GM19351 (cell line): Measurements from ENCODE around the gene FAM47E.
"Not testable (repeated sequence)": the region's sequence is repeated elsewhere in the genome, so short reads cannot be mapped to it uniquely, and the experiment has no call there.

Experiments
- ATAC-seq: cut with Tn5 transposase; IDR thresholded peaks from one replicate; pipeline ENCODE4 v1.9.1; 2021; ENCODE audit warnings: mild to moderate bottlenecking, moderate library complexity; ENCODE audit not compliant: unreplicated experiment

Gene FAM47E

DNA sequence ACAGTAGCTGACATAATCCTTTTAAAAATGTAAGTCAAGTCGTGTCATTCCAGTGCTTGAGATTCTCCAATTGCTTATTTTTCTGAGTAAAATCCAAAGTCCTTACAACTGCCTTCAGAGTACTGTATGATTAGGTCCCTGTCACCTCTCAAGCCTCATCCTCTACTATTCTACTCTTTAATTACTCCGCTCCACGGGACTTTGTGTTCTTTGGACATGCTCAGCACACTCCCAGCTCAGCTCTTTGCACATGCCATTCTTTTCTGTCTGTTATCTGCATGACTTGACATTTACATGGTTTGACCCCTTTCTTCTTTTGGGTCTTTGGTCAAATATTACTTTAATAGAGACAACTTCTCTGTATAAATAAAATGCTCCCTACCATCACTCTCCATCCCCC, 15.1 kb downstream of the FAM47E start:
- no peak for ATAC-seq

DNA sequence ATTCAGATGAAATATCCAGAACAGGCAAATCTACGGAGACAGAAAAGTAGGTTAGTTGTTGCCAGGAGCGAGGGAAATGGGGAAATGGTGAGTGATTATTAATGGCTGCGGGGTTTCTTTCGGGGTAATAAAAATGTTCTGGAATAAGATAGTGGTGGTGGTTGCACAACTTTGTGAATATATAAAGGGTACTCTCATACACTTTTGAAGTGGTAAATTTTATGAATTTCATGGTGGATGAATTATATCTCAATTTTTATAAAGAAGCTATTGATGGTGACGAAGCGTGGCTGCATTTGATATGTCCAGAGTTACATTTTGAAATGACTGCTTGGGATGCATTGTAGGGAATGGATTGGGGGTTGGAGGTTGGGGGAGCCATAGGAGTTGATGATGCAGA, 16.3 kb downstream of the FAM47E start:
- ATAC-seq, result no peak

DNA sequence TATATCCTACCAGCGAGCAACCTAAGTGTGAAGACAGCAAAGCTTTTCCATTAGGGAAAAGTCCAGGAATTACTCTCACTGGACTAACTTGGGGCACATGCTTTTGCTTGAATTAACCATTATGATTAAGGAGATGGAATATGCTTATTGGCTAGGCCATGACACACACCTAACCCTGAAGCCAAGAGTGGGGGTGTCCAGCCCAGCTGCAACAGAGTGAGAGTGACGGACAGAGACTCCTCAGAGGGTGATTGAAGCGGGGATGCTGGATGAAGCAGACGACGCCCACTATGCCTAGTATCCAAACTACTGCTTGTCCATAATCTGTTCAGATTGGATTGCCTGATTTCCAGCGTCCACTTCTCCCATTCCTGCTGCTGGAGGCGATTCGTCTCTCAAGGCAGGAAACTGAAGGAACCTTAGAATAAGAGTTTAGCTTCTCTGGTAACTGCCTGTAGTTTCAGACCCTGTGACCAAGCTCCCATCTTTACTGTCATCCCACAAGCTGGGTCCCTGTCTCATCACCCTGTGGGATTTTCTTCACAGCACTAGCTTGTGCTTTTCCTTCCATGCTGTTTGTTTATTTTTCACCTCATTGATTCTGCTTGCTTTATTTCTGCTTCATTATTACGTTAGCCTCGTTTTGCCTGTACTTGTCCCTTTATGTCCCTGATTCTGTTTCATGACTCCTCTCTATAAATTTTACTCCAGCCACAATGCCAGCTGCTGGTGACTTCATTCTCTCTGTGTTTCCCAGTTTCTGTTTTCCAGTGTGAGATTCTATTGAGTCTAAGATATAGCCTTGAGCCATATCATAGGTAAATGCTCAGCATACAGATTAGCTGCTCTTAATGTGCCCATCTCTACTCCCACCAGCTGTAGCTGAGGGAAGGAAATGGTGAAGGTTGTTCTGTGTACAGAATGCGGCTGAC, 19.0 kb downstream of the FAM47E start:
- no peak for ATAC-seq

DNA sequence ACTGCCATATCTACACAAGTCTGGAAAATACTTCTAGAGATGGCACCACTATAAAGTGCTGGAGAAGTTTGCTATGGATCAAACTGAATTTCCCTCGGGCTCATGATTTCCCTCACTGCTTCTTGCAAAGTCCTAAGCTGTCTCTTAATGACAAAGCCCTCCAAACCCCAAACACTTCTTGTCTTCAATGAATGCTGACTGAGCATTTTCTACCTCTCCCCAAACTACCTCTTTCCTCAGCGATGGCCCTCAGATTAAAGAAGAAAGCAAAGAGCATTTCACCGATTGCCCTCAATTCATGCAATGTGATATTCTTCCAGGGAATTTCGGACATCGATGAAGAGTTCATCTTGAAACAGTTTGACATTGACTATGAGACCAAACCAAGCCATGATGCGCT, 19.7 kb downstream of the FAM47E start:
- no peak for ATAC-seq

DNA sequence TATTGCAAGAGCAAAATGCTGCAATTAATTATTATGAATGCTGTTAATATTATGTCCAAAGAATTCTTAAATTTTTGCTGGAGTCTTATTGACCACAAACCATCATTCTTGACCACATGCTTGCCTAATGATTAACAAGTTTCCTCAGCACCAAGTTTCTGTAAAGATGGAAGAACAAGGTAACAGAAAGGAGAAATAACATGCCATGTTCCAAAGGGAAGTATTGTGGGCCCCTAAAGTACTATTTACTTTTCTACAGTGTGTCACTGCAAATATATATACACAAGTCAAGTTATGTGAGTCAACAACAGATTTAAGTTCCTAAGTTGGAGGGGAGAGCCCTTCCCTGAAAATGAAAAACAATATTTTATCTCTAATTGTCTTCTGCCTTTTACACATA, 20.6 kb downstream of the FAM47E start:
- ATAC-seq, result no peak

DNA sequence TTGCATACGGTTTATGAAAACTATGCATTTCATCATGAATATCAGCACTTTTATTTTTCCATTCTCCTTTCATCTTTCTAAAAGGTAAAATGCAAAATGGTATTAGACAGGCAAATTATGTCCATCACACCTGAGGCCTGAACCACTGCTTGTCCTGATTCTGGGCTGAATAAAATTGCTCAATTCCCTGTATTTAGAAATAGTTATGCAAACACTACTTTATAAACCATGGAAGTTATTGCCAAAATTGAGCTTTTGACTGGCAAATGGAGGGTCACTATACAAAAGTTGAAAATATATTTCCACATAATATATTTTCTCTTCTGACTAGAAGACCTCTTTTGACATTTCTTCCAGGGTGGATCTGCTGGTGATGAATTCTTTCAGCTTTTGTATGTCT, 21.1 kb downstream of the FAM47E start:
- ATAC-seq, result no peak

DNA sequence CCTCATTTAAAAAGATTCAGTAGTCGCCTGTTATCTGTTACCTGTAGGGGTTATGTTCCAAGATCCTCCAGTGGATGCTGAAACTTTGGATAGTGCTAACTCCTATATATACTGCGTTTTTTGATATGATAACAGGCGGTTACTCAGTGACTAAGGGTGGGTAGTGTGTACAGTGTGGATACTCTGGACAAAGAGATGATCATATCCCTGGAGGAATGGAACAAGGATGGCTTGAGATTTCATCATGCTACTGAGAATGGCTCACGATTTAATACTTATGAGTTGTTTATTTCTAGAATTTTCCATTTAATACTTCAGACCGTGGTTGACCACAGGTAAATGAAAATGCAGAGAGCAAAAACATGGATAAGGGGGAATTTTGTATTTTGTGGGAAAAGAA, 21.5 kb downstream of the FAM47E start:
- ATAC-seq, result no peak

DNA sequence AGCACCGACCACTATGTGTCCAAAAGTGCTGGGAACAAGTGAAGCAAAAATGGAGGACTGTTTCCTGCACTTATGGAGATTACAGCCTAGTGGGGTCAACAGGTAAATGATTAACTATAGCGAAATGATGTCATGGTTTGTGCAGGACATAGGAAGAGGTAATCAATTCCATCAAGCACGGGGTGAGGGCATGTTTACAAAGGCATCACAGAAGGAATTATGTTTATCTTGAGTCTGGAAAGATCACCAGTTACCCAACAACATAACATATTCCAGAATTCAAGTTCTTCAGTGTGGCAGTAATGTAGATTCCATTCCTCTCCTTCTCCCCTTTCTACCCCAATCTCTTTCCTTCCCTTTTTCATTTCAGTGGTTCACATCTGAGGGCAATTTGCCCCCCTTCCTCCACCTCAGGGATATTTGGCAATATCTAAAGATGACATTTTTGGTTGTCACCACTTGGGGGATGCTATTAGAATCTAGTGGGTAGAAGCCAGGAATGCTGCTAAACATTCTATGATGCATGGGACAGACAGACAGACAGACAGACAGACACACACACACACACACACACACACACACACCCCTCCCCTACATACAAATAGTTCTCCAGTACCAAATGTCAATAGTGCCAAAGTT, 24.1 kb downstream of the FAM47E start:
- no peak for ATAC-seq

DNA sequence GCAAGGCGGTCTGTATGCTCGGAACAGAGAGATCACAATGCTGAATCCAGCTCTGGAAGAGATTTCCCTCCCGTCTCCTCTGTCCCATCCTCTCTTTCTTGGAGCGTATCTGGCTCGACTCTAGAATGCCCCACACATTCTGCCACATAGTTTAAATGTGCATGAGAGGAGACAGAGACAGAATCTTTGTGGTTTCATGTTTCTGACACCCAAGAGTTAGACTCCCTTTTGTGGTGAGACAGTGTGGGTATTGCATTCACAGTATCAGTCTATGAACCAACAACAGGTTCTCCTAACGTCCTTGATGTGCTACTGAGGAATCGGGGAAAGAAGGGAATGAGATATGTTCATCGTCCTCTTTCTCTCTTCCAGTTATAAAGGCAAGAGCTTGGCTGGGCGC, 25.3 kb downstream of the FAM47E start:
- ATAC-seq, result no peak

DNA sequence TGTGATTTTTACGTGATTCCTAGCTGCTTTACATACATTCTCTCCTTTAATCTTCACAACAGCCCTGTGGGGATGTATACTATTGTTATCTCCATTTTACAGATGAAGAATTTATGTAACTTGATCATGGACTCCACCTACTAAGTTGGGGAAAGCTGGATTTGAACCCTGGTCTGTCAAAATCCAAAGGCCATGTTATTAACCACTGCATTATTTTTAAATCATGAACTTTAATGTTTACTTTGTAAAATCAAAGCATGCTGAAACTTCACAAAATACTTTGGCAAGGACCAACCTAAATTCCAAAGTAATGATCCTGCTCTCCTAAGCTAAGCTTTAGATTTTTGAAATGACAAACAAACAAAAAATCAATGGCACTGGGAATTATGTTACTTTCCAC, 26.1 kb downstream of the FAM47E start:
- ATAC-seq, result no peak

DNA sequence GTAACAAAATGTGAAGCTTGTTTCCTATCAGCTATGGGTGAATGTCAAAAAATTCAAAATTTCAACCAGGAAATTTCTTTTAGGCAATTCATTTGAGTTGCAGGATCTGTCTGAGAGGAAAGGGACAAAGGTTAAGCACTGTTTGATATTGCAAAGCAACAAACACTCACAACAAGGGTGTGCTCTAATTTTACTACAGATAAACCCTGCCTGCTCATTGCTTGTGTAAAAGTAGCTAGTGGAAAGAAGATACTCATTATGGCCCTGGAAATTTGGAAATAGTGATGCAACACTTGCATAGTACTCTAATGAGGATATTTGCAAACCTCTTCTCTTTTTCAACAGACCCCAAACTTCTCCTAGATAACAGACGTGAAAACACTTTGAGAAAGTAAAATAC, 27.1 kb downstream of the FAM47E start:
- no peak for ATAC-seq

DNA sequence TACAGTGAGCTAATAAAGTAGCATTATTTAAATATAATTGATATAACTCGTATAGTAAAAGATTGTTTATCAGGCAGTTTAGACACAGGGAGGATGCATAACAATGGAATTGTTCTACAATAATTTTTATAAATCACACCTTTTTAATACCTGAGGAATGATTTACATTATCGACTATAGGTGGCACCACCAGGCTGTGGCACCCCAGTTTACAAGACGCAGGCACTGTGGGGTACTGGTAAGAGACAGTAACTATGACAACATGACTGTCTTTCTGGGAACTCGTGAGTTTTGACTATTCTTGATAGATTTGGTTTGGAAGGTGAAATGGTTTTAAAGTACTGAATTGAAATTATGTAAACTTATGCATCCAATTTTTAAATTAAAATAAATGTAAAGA, 27.9 kb downstream of the FAM47E start:
- ATAC-seq, result no peak

DNA sequence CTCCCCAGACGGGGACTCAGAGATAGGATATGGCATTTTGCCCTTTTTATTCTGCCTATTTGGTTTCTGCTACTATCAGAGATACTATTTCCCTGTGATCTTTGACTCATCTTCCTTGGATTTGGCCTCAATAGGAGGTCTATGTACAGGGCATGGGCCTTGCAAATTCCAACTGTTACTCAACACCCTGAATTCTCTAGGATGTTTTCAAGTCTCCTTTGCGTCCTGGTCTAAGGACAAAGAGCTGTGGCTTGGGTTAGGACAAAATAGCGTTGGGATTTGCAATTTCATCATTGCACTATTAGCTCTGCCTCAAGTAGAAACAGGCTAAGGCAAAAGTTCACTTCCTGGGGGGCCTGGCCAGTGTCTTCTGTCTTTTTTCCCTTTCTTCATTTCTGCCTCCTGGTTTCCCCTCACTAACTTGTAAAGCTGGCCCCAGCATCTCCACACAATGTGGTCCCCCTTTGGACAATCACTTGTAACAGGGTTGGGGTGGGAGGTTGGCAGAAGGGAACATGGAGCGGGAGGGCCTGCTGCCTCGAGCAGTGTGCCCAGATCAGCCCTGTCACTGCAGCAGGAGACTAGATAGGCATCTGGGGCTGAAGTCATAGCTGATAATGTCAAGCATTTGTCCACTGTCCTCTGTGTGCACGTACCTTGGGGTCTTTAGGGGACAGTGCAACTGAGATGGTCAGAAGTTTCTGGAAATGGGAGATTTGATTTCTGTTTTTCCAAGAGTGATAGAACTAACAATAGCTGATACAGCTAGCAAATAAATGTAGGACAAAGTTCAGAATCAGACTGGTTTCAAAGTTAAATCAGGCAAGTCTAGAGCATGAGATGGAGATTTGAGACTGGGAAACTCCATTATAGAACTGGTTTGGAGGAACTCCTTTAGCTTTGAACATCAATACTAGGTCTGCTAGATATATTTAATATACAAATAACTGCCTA, 29.2 kb downstream of the FAM47E start:
- ATAC-seq, result no peak

DNA sequence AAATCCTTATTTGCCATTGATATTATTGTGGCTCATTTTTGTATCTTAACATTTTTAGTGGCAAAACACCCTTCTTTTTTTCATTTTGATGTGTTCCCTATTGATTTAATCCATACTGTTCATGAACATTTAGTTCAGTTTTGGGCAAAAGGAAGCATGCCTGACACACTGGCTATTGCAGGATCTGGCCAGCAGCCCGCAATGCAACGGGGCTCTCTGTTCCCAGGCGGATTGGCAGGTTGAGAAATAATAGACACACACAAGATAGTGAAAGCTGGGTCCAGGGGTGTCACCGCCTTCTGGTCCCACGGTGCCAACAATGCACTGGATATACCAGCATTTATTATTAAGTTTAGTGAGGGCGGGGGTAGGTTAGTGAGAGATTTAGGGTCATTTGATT, 30.1 kb downstream of the FAM47E start:
- ATAC-seq, result not testable (repeated sequence)

DNA sequence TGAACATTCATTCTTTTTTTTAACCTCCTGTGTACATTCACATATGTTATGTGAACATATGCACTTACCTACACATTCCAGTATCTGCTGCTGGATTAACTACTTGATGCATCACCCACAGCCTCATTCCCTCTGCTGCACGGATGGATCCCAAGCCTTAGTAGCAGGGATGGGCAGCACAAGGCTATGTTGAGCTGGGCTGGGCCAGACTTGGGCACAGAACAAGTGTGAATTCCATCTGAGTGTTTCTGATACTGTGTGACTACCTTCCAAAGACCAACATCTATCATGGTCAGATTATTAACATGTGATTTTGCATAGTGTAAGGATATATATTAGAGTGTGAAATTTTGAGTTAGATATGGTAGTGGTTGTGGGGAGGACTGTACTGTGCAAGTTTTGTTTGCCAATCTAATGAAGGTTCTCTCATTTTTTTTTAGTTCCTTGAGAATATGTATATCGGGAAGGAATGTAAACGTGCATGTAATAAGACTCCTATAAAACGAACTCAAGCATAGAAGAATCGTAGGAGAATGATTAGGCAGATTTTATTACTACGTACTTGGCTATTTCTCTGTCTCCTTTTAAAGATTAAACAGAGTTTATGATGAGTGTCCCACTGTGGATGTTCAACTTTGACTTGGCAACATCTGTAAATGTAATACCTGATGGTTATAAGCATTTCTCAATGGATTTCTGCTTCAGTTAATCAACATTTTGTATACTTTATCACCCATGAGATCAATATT, 31.6 kb downstream of the FAM47E start:
- ATAC-seq, result no peak

DNA sequence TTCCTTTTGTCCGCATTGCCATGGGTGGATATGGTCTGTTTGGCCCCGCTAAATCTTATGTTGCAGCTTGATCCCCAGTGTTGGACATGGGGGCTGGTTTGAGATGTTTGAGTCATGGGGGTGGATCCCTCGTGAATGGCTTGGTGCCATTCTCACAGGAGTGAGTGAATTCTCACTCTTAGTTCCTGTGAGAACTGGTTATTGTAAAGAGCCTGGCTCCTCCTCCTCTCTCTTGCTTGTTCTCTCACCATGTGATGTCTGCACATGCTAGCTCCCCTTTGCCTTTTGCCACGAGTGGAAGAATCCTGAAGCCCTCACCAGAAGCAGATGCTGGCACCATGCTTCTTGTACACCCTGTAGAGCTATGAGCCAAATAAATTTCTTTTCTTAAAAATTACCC, 32.4 kb downstream of the FAM47E start:
- ATAC-seq, result no peak

DNA sequence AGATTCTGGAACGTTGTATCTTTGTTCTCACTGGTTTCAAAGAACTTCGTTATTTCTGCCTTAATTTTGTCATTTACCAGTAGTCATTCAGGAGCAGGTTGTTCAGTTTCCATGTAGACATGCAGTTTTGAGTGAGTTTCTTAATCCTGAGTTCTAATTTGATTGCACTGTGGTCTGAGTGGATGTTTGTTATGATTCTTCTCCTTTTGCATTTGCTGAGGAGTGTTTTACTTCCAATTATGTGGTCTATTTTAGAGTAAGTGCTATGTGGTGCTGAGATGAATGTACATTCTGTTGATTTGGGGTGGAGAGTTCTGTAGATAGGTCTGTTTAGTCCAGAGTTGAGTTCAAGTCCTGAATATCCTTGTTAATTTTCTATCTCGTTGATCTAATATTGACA, 36.3 kb downstream of the FAM47E start:
- not testable (repeated sequence) for ATAC-seq

DNA sequence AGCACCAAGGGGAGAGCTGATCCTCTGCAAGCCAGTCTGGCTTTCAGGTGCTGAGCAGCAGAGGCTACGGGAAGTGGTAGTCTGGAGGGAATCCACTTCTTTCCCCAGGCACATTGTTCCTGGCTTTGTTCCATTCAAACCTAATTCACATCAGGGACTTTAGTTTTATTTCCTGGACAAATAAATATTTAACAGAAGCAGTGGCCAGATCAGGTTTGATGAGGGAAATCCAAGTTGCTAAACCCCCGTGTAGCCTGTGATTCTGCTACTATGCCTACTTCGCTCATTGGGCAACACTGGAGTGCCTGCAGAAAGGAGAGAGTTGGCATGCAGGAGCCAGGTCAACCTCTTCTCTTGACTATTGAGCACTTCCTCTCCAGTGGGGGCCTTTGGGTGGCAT, 41.2 kb downstream of the FAM47E start:
- ATAC-seq, result no peak

DNA sequence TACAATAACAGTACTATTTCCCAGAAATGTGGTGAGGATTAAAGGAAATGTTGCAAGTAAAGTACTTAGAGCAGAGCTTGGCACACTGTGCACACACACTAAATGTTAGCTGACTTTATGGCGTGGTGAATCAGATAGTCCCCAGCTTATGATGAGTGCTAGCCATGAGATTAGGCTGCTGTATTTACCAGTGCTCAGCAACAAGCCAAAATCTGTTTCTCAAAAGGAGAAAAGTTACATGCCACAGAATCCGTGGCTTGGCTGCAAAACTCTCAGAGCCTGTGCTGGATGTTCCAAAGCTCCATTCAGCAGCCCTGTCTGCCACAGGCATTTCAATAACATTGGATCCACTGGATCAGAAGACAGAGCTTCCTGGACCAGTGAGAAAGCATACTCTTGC, 42.3 kb downstream of the FAM47E start:
- ATAC-seq, result no peak

DNA sequence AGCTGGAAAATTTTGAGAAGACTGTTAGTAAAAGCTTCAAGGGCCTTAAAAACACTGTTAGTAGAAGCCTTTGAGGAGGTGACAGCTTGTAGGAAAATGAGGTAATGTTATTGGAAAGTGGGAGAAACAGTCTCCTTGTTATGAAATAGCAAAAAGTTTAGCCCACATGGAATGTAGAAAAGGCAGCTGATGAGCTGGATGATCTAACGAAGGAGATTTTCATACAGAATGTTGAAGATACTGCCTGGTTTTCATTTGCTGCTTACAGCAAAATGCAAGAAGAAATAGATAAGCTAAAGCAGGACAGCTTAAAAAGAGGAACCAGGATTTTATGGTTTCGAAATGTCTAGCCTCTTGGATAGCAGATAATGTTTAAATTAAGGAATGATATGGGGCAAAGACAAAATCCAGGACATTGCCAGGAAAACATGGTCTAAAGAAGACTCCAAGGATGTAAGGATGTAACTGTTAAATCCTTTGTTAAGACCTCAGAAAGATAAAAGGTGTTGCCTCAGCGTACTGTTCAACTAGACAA, 44.8 kb downstream of the FAM47E start:
- ATAC-seq, result no peak
